NCI-H2081 (cell line): ENCODE results near the gene ZBTB7B.

ENCODE experiments used
- DNase-seq, 2 experiments: peaks; one replicate each; lab custom pipeline; 2025; lab: John Stamatoyannopoulos, UW

ZBTB7B gene

DNA sequence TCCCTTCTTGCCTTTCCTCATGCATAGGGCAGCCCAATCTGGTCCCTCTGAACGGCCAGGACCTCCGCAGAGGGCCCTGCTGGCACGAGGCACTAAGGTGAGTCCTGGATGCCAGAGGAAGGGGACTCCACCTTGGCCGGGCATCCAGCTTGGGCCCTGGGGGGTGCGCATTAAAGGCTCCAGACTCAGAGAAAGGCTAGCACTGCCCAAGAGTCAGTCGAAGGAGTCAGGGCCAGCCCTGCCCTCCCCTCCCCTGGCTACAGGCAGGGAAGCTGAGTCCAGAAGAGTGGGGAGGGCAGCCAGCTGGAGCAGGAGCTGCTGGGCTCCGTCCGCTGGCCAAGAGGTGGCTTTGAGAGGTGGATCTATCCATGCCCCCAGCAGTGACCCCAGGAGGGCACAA lies 58.1 kb downstream of the ZBTB7B start:
- no peak for DNase-seq

DNA sequence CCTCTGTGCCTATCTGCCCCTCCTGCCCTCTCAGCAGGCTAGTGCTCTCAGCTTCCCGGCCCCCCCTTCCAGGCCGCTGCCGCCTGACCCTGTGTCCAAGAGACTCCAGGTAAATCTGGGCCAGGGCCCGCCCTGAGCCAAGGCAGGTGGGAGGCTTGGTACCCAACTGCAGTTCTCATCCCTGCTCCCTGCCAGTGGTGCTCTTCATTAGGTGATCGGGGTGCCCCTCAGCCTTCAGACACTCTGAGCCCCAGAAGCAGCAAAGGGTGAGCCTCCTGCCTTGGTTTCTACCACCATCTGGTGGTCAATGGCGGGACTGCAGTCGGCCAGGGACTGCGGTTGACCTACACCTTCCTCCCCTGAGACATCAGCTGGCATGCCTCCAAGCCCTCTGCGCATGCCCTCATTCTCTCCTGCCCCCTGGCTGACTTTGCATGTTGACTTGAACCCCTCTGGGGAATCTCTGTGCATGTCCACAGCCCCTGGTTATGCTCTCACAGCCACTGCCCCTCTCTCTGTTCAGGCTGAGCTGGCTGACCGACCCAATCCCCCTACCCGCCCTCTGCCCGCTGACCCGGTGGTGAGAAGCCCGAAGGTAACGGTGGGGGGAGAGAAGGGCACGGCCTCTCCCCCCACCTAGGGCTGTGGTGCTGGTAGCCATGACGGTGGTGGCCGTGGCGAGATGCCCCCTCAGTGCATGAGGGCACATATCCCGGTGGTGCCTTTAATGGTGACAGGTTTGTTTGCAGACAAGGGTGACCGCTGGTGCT lies 59.0 kb downstream of the ZBTB7B start:
- DNase-seq: peak; percentile 88 to 91

DNA sequence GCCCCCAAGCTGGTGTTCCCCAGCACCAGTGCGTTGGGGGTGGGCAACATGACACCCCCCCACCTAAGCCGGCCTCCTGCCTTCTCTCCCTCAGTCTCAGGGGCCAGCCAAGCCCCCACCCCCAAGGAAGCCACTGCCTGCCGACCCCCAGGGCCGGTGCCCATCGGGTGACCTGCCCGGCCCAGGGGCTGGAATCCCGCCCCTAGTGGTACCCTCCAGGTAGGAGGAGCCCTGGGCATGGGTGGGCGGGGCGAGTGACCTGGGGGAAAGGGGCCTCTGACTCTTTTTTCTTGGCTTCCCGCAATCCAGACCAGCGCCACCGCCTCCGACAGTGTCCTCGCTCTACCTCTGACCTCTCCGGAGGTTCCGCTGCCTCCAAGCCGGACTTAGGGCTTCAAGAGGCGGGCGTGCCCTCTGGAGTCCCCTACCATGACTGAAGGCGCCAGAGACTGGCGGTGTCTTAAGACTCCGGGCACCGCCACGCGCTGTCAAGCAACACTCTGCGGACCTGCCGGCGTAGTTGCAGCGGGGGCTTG lies 59.6 kb downstream of the ZBTB7B start:
- DNase-seq: no peak

DNA sequence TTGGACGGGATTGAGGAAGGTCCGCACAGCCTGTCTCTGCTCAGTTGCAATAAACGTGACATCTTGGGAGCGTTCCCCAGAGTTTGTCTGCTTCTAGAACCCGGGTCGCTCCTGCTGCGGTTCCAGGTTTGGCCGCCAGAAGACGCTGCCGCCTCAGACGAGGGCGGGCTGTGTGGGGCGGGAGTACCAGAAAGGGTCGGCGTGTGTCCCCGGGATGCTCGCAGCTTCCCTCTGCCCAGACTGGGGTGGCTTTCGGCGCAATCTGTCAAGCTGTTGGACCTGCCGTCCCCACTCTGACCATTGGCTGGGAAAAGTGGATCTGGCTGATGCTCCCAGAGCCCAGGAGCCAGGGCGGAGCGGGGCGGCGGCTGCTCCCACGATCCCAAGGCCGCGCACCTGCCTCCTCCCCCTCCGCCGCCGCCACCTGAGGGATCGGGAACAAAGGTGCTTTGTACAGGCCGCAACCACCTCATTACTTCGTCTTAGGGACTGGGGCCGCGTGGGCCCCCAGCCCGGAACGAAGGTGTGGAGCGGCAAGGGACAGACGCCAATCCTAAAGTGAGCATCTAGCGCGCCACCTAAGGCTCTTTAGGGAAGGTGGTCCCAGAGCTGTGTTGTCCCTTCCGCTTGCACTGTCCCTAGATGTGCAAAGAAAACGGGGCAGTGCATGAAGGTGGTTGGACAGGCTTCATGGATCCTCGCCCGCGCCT lies 60.3 kb downstream of the ZBTB7B start:
- peak; percentile 53 to 58 for DNase-seq

DNA sequence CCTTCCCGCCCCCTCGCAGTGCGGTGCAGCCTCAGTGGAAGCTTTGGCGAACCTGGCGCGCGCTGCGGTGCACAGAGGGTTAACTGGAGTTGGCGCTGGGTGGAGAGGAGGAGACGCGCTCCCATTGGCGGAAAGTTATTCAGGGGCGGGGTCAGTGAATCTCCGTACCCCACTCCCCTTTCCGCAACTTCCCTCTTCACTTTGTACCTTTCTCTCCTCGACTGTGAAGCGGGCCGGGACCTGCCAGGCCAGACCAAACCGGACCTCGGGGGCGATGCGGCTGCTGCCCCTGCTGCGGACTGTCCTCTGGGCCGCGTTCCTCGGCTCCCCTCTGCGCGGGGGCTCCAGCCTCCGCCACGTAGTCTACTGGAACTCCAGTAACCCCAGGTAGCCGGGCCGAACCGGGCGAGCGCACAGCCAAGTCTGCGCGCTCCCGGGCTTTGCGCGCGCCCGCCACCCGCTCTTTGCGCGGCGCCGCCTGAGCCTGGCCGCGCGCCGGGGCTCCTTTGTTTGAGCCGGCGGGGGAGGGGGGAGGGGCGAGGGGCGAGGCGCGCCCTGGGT lies 61.0 kb downstream of the ZBTB7B start, which contains the start of gene EFNA4:
Gene EFNA4, plus strand, starts transcription at position 191 of the 561 bp plus-strand sequence. Its CDS starts 84 bp downstream, at position 275.
- peak; percentile 47 to 54 for DNase-seq

DNA sequence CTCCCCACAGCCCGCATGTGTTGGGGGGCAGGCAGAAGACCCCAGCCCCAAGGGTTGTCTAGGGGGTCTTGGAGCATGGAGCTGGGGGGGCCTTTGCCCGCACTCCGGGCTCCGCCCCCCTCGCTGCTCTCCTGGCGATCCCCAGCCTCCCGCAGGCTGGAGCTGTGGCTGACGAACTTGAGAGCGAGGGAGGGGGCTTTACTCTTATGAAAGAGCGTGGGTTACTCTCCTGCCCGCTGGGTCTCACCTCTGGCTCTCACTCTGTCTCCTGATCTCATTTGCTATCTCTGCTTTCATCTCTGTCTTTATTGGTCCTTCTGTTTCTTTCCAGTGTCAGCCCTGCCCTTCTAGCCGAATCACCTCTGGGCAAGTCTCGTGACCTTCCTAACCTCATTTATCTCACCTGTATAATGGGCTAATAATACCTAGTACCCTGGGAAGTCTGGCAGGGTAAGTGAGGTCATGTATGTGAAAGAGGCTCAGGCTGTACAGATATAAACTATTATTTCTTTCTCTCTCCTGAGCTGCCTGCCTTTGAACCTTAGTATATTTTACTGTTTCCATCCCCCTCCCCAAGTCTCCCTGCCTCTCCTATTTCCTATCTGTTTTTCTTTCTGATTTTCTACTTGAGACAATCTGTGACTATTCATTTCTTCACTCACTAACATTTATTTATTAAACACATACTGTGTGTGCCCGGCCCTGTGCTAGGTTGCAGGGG lies 61.7 kb downstream of the ZBTB7B start:
- DNase-seq: peak in 1 of 2 experiments; percentile 35

DNA sequence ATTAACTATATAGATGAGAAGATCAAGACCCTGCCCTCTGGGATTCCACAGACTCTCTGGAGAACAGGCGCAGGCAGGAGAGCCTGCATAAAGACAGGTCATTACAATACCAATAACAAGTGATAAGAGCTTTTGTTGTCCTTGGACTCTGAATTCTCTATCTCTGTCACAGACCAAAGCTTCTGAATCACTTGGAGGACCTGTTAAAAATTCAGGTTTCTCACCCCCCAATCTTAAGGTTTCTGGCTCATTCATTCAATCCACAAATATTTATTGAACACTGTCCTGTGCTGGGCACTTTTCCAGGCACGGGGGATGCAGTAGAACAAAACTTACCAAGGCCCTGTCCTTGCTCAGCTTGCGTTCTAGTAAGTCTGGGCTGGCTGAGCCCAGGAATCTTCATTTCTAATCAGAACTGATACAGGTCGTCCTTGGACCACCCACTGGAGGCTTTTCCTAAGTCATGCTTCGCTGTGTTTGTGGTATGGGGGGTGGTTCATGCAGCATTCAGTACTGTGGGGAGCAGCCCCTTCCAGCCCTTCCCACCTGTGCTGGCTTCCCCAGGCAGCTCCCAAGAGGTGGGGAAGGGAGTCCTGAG lies 62.3 kb downstream of the ZBTB7B start:
- DNase-seq: no peak

DNA sequence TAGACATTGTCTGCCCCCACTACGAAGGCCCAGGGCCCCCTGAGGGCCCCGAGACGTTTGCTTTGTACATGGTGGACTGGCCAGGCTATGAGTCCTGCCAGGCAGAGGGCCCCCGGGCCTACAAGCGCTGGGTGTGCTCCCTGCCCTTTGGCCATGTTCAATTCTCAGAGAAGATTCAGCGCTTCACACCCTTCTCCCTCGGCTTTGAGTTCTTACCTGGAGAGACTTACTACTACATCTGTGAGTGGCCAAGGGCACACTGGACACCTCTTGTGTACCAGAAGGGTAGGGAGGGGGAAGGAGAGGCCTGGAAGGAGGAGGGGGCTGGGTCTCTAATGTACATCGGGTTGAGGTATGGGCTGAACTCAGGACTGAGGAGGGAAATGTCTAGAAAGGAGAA lies 64.2 kb downstream of the ZBTB7B start:
- no peak for DNase-seq
